Measurements from ENCODE around the gene NMRK1.

Gene NMRK1

DNA sequence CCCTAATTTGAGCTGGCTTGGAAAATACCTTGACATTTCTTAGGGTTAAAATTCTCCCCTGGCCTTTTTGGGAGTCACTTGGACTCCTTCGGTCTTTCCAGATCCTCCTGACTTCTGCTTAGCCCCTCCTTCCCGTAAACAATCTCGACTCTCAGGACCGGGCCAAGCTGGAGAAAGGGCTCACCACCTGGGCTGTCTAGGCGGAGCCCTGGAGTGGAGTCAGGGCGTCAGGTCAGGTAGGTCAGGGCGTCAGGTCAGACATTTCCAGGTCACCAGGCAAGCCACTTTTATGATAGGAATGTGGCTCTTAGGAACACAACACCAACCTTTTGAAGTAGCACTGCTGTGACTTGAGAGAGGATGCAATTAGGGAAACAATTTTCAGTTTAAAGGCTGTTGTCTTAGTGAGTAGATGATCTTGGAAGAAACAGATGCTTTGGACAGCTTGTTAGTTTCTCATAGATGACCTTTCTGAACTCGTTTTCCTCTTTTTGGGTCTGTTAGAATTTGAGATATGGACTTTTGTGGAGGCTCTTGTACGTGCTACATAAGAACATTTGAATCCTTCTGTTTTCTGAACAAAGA is 13.1 kb upstream of the NMRK1 start:
- no peak for DNase-seq

DNA sequence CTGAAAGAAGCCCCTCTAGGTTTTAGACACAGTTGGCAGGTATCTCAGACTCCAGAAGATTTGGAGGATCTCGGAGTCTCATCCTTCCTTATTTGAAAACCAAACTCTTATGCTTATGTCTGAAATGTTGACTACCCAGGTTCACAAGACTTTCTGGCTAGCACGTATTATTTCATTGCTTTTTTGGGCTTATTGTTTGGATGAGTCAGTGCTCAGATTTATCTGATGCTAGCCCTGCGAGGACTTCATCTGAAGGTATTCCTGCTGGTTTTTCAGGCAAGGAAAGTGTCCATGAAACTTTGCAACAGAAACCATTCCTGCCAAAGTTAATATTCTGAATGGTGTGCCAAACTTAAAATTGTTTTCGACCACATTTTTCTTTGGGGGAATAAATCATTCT is 8.8 kb upstream of the NMRK1 start:
- DNase-seq = no peak

DNA sequence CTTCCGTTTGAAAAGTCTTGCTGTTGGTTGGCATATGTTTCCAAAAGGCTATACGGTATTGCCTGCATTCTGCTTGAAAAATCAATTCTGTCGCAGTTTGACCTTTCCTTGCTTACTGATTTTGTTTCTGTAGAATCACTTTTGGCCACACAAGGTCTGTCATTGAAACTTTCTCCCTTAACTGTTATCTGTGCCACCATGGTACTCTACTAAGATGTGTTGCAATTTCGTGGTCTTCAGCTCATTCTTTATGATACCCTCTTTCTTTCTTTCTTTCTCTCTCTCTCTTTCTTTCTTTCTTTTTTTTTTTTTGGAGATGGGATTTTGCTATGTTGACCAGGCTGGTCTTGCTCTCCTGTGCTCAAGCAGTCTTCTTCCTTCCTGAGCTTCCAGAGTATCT is 4.8 kb upstream of the NMRK1 start:
- no peak for DNase-seq

DNA sequence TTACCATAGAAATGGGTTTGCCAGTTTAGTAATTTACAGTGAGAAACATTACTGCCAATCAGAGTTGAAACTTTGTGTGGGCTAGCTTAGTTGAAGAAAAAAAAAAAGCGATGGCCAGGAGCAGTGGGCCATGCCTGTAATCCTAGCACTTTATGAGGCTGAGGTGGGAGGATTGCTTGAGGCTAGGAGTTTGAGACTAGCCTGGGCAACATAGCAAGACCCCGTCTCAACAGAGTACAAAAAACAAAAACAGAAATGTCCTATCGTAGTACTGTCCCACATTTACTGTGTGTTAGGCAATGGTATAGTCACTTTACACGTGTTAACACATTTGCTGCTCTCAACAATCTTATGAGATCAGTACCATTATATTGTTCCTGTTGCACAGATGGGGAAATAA is 2.6 kb upstream of the NMRK1 start:
- DNase-seq = no peak

DNA sequence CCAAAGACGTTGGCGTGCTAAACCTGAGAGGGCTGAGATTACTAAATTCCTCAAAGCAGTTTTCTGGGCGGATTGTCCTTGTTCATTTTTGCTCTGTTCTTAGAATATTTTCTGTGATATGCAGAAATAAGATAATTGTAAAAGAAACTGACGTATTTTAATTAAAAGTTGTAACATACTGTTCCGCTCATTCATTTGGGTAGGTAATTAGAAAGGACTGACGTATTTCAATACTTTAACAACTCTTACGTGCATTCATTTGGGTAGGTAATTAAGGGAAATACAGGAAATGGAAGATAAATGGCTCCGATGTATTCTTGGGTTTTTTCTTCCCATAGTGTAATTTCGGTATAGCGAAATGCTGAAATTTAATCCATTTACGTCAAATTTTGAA is 1.4 kb upstream of the NMRK1 start:
- no peak for DNase-seq

DNA sequence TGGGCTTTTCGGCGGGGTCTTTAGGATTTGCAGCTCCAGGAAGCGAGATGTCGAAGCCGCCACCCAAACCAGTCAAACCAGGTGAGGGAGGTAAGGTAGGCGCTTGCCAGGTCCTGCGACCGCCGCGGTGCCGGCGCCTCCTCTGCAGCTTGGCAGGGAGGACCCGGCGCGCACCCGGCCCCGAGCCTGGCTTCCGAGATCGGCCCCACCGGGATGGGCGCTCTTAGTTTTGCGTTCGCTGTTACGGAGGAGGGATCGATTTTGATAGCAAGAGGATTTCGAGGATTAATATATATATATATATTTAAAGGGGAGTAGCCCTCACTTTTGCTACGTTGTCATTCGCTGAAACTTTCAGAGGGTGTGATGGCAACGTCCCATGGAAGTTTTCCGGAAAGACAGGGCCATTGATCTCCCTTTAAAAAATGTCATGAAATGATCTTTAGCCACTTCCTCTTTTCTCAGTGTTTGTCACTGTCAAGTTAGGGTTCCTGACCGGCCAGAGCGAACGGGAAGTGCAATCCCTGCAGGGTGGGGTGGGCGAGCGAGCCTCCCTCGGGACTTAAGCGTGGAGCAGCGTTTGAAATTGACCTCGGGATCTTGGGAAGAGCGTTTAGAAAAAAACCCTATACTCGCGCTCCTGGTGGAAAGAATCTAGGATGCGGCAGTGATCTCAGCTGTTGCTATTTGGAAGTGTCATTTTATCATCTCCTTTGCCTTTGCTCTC is 854 bp upstream of the NMRK1 start:
- DNase-seq = peak; percentile 35

DNA sequence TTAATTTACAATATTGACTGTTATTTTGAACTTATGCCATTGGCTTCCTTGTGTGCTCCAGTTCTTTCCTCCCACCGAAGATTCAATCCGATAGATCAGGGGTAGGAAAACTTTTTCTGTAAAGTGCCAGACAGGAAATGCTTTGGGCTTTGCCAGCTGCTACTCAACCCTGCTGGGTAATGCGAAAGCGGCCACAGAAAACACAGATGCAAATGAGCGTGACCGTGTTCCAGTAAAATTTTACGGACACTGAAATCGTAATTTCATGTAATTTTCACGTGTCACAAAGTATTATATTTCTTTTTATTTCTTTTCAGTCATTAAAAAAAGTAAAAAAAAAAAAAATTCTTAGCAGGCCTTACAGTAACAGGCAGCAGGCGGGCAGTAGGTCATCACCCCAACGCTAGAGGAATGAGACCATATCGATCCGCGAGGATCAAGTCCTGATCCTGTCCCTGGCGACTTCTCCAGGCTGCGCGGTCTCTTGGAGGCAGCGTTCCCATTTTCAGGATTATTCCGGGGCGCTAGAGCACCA is 599 bp downstream of the NMRK1 start:
- DNase-seq = peak; percentile 36

DNA sequence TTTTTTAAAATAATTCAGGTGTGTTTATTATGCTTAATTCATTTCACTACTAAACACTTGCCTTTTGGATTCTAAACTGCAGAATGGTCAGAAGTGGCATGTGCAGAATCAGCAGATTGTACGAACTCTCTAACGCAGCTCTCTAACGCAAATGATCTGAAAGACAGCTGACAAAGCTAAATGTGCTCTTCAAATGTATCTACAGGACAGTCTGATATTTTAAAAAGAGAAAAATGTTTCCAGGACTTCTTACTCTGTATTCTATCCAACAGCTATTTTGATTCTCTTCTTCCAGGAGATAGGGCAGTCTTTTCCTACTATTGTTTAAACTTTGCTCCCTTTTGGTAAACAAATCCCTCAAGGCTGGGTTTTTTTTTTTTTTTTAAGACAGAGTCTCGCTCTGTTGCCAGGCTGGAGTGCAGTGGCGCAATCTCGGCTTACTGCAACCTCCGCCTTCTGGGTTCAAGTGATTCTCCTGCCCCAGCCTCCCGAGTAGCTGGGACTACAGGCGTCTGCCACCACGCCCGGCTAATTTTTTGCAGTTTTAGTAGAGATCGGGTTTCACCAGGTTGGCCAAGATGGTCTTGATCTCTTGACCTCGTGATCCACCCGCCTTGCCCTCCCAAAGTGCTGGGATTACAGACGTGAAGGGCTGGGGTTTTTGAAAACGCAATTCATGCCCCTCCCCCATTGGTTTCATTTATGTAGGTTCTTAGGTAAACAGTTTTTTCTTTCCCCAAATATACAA is 1.2 kb downstream of the NMRK1 start:
- DNase-seq = no peak

DNA sequence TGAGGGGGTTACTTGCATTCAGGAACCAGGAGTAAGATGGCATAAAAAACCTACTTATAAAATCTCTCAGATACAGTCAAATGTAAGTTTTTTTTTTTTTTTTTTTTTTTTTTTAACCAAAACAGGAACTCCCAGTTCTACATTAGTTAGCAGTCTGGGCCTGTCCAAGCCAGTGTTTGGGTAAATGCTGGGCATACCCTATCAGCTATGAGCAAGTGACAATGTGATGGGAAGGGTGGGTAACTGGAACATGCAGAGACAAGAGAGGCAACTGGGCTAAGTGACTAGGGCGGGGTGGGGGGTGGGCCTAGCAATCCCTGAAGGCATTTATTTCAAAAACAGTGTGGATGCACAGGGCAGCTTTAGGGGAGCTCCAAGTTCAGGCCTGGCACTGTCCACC is 2.3 kb downstream of the NMRK1 start:
- DNase-seq = no peak

DNA sequence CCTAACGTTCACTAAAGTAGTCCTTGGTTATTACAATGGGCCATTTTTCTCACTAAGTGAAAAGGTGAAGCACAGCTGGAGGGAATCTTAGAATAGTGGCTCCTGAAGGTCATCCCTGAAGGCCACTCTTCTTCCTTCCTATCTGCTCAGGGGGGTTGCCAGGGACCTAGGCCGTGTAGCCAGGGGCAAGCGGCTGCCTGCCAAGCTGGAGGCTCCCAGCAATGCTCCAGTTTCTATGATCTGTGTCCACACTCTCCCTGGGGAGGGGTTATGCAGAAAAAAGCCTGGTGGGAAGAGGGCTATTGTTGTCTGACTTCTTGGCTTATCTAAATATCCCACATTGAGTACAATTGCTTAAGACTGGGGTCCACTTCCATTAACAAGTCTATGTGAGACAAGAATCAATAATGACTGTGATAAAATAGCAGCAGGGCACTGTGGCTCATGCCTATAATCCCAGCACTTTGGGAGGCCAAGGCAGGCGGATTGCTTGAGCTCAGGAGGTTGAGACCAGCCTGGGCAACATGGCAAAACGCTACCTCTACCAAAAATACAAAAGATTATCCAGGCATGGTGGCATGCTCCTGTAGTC is 3.8 kb downstream of the NMRK1 start:
- DNase-seq = no peak

DNA sequence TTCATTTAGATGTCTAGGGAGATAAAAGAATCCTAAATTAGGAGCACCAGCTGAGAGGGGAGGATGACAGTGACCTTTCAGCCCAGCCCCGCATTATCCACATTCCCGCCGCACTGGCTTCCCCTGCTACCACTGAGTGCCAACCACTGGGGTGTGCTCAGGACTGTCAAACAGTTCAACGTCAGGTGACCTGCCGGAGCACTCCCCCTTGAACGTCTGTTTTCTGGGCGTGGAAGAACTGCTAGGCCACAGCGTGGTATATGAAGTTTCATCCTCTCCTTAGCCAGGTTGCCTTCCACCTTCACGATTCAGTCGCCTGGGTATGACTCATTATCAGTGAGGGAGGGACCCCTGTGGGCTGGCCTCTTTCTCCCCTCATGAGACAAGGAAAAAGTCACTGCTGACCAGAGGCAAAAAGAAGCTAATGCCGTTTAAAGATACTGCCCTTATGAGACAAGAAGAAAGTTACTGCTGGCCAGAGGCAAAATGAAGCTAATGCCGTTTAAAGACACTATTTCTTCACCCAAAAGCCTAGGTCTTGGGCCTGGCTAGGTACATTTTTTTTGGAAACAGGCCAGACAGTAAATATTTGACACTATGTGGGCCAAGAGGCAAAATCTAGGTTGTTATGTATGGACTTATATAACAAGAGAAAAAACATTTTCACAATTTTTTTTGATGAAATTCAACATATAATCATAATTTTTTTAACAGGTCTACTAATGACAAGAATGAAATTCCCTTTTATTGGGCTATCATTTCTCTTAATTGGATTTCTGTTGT is 4.6 kb downstream of the NMRK1 start:
- no peak for DNase-seq

DNA sequence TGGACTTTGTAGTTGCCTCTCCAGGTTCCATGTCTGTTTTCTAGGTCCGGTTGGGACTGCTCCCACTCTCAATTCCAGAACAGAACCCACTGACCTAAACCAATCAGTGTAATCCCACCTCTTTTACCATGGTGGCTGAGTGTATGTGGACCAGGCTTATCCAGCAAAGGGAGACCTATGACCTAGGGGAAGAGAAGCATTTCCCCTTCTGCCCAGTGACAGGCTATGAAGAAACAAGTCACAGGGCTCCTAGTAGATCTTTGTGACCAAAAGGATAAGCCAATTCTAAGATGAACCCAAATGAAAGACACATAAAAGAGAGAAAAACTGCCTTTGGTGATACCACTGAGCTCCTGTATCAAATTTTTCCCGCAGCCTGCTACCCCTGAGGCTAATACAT is 6.3 kb downstream of the NMRK1 start:
- DNase-seq = no peak

DNA sequence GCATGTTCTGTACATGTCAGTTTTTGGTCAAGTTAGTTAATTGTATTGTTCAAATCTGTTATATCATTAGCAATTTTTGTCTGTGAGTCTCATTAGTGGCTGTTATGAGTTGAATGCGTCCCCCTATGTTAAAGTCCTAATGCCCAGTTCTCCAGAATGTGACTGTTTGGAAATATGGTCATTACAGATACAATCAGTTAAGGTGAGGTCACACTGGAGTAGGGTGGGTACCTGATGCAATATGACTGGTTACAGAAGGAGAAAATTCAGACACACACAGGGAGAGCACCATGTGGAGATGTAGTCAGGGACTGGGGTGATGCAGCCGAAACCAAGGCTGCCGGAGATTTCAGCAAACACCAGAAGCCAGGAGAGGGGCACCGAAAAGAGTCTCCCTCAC is 15.1 kb downstream of the NMRK1 start:
- DNase-seq = no peak

DNA sequence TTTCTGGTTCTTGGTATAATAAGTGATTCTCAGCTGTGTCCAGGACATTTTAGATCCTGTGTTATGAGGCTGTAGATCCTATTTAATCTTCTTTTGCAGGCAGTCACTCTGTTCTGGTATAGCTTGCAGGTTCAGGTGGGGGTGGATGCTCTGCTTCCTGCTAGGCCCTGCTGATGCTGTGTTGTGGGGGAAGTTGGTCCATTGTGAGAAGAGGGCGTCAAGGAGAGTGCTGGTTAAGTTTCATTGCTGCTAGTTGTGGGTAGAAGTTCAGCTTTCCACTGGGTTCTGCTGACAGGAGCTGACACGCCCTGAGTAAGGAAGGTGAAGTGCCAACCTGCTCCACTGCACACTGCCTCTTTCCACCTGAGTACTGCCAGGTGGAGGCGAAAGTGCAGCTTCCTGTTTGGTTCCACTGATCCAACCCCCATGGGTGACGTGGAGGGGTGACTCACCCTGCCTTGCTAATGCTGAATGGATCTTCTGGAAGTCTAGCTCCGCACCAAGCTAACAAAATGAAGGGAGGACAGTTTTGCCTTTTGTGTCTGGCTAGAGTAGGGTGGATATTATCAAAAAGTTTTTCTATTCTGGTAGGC is 16.3 kb downstream of the NMRK1 start:
- peak; percentile 45 for DNase-seq

DNA sequence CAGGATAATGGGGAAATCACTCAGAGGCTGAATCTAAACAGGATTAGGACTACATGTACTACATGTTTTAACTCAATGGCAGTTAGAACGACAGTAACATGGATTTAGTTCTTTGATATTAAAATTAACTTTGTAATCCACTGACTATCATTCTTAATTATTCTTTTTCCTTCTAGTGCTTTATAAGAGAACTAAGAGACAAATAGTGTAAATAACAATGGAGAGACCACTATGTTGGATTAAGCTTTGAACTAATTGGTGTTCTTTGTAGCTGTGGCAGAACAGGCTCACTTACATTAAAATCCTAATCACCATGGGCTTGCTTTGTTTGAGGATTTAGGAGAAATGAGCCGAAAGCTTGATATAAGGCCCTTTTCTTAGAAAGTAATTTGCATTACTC is 18.8 kb downstream of the NMRK1 start:
- no peak for DNase-seq

DNA sequence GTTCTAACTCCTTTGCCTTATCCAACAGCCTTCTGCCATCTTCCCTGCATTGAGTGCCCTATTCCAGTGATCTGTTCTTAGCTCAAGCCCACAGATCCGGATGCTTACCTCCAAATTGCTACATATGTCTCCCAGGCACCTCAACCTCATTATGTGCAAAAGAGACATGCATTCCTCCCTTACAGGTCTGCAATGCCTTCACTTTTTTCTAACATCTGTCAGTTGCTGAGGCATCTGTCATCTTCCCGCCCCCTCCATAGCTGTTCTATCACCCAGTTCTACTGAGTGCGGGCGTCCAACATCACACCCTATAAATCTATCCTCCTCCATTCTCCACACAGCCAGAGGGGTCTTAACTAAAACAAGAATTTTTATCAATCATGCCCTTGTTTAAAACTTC is 20.1 kb downstream of the NMRK1 start:
- no peak for DNase-seq

DNA sequence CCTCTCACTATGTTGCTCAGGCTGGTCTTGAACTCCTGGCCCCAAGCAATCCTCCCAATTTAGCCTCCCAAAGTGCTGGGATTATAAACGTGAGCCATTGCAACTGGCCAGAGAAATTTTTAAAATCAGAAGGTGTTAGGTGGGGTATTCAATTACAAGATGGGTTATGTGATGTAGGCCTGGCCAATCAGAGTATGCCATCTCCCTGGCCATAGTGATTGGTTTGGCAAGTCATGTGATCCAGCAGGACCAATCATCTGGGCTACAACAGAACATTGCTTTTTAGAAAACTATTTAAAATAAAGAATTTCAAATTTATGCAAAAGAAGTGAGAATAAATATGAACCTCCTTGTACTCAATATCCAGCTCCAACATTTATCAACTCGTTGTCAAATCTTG is 22.4 kb downstream of the NMRK1 start:
- DNase-seq = no peak

DNA sequence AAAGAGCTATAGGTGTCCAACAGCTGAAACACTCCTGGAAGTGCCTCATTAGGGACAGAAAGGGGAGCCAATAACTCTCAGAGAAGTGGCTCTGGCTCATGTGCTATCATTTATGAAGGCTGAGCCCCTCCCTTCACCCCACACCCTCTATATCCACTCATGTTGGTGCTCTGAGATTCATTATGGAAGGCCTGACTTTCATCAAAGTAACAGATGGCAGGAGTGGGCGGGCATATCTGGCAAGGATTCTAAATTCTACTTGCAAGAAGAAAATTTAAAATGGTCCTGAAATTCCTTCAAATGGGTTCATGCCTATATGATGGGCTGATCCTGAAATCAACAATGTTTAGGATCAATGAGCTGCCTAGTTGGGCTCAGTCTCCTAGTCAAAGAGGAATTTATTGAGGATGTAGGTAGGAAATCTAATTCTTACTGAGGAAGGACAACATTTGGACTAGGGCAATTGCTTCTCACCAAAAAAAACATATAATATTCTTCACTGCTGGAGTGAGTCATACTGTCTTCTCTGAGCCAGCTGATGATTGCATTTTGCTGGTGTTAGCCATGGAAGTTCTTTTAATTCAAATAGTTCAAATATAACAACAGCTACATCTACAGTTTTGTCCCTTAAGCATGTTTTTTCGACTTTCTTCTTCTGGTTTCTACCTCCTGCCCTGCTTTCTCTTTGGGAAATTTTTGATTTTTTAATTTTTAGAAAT is 23.5 kb downstream of the NMRK1 start:
- DNase-seq = no peak

DNA sequence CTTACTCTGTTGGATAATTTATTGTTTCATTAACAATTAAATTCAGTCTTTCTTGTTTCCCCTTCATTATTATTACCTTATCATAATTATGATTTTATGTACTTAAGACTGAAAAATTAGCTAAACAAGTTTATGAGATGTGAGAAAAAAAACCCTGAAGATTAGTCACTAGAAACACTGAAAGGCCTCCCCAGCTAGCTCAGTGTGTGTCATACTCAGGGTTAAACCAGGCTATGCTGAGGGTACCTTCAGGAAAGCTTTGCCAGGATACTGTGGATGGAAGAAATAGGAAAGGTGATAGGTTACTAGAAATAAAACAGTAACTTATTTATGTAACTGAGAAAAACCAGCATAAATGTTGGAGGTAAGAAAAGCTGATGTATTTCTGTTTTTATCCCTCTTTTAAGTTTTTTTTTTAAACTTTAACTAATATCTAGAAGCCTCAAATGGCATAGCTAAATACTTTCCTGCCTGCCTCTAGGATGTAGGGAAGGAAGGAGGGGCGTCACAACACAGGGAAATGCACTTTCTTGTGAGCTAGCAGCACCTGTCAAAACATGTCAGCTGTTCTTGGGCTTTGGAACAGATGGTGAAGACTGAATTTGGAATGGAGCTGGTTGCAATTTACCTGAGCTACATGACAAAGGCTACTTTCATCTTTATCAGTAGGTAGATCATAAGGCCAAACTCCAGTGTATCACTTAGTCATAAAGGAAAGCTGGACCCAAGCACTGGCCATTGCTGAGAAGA is 24.2 kb downstream of the NMRK1 start:
- no peak for DNase-seq

DNA sequence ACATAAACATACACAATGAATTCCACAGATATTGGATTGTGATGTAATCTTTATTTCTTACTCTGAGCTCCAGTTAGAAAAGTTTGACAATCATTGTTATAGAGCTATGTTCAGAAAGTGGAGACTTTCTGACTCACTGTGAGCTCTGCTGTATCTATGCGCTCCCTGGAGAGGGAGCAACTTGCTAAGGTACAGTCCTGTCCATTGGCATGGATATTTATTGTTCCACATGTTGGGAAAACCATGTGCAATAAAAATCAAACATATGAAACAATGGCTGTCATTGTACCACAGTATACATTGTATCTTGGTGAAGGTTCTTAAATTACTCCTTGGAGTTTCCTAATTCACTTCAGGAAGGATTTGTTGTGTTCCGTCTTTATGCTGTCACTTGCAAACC is 26.8 kb downstream of the NMRK1 start:
- no peak for DNase-seq

DNA sequence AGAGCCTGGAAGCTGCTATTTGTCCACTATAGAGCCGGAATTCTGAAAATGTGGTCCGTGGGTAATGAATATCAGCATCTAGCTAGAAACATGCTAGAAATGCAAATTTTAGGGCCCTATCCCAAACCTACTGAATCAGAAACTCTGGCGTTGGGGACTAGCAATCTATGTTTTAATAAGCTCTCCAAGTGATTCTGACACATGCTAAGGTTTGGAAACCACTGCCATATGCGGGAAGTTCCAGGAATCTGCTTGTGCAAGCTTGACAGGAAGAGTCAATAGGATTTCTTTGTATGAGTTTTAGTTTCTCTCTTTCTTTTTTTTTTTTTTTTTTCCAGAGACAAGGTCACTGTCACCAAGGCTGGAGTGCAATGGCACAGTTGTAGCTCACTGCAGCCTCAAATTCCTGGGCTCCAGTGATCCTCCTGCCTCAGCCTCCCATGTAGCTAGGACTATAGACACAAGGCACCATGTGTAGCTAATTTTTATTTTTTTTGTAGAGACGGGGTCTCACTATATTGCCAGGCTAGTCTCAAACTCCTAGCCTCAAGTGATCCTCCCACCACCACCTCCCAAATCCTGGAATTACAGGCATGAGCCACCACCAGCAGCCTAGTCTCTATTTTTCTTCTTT is 33.5 kb downstream of the NMRK1 start:
- no peak for DNase-seq

Data from activated CD4-positive, CD25-positive, alpha-beta regulatory T cell treated with anti-CD3 and anti-CD28 coated beads, Interleukin-2, amount 50 U/mL, for 72 hours (primary cell).